LNCAP (cell line): Measurements from ENCODE around the gene CD40.

ENCODE experiments used
- TF ChIP-seq, protein P1 (sequence below): fragments of 450-650 bp; IDR thresholded peaks from 2 replicates; pipeline ENCODE4 v1.5.1; 2017; ENCODE audit warnings: mild to moderate bottlenecking

CD40 gene

DNA sequence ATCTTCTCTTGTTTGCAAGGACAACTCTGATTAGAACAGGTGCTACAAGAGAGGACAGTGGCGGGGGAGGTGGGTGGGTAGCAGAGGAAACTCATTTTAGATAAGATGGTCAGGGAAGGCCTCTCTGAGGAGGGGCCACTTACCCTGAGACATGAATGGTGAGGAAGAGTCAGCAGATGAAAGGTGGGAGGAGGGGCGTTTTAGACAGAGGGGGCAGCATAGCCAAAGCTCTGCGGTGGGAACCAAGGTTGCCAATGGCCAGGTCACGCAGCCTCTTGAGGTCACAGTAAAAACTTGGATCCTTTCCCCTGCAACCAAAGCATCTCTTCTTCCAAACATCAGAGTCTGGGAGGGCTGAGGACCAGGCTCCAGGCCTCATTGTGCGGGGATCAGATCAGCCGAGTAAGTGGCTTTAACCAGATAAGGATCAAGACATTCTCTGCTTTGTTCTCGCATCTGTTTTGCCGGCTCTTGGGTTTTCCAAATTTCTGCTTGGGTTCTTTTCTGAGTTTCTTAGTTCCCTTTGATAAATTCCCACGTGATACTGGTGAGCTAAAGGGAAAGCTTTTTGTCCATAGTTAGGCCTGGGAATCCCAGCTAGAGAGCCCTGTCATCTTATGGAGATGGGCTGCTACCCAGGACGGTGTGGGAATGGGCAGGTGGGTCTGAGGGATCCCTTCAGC is 5.5 kb upstream of the CD40 start:
- TF ChIP-seq, protein P1, sequence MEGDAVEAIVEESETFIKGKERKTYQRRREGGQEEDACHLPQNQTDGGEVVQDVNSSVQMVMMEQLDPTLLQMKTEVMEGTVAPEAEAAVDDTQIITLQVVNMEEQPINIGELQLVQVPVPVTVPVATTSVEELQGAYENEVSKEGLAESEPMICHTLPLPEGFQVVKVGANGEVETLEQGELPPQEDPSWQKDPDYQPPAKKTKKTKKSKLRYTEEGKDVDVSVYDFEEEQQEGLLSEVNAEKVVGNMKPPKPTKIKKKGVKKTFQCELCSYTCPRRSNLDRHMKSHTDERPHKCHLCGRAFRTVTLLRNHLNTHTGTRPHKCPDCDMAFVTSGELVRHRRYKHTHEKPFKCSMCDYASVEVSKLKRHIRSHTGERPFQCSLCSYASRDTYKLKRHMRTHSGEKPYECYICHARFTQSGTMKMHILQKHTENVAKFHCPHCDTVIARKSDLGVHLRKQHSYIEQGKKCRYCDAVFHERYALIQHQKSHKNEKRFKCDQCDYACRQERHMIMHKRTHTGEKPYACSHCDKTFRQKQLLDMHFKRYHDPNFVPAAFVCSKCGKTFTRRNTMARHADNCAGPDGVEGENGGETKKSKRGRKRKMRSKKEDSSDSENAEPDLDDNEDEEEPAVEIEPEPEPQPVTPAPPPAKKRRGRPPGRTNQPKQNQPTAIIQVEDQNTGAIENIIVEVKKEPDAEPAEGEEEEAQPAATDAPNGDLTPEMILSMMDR: no peak

DNA sequence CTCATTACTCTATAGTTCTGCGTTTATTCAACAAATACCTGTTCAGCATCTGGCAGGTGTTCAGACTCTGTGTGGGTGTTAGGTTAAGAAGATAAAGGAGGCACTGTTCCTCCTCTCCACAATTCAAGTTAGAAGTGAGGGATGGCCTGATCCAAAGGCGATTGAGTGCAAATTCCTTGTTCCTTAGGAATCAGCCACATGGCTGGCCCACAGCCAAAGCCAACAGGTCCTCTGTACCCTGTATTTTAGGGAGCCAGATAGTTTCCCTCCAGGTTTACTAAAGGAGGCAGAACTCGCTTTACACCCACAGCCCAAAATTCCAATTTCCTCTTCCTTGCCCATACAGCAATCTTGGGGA is 5.0 kb upstream of the CD40 start:
- TF ChIP-seq, protein P1: no peak

DNA sequence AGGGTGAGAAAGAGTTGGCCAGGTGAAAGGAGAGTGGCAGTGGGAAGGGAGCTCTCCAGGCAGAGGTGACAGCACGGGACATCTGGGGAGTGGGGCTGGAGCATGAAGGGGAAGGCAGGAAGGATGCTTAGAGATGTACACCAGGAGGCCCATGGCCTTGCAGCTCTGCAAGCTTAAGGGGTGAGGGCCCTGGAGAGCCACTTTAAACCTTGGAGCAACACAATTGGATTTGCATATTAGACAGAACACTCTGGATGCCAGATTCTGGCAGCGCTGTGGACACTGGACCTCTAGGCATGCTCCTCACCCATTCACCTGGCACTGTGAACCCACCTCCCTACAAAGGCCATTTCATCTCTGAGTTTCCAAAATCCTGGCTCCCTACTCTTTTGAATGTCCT is 3.7 kb upstream of the CD40 start:
- TF ChIP-seq, protein P1: no peak

DNA sequence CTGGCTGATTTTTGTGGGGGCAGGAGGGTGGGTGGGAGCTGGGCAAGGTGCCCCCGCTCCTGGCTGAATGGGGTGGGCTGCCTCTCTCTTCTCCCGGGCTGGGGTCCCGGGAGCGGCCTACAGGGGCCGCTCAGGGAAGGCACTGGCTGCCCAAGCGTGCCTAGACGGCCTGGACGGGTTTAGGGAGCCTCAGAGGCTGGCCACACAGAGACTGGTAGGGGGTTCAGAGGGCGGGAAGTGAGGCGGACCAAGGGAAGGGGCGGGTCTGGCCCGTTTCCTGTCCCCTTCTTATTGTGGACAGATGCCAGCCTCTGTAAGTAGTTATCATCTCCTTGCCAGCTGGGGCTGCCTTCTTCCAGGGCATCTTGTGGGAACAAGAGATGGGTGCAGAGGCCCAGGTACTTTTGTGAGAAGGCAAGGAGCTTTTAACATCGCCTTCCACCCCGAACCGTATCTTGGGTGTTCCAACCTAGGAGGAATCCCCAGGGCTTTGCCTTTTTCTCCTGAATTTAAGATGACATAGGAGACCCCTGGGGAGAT is 437 bp downstream of the CD40 start:
- TF ChIP-seq, protein P1: no peak

DNA sequence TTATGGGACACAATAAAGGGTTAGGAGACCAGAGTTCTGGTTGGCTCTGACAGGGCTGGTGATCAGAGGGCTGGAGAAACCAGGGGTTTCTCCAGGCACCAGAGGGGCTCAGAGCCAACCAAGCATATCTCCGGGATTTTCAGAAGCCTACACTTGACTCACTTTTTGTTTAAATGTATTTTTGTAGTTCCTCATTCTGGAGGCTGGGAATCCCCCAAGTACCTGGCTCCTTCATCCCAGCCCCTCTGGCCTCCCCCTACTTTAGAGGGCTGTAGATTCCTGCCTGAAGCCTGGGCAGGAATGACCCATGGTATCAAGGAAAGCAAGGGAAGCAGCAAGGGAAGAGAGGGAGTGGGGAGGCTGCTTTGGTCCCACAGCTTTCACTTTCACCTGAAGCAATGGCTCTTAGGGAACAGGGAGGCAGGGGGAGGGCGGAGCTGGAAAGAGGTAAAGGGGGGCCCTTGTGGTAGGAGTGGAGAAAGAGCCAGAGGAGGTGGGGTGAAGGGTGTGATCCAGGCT is 973 bp downstream of the CD40 start:
- TF ChIP-seq, protein P1: no peak

- TF ChIP-seq, protein P1: no peak
Measured at GRCh38 chr20:46119547-46119946, 1.4 kb downstream of the CD40 start.

- TF ChIP-seq, protein P1: no peak
Measured at GRCh38 chr20:46120136-46120535, 2.0 kb downstream of the CD40 start.
